B cell (primary cell): Measurements from ENCODE around the gene GRID1. TPM values are rescaled to one million over a fixed set of nuclear protein-coding genes. Genes with fewer than 3 reads are reported as not detected.

ENCODE experiments used
- ATAC-seq: fragments of 200-7000 bp; cut with Tn5 transposase; one replicate; pipeline ENCODE4 v1.10.0; 2021; ENCODE audit warnings: low read depth, mild to moderate bottlenecking, moderate number of reproducible peaks, moderate library complexity
- CTCF ChIA-PET: fragments of 350-600 bp; sonication (Branson Sonifier 250); formaldehyde crosslinking; loops from one replicate; lab custom pipeline; 2021; ENCODE audit warnings: antibody characterized with exemption, inconsistent platforms; lab: Charles Lee
- POLR2A ChIA-PET: fragments of 350-600 bp; sonication (Branson Sonifier 250); formaldehyde crosslinking; loops from one replicate; lab custom pipeline; 2021; ENCODE audit warnings: antibody characterized with exemption; lab: Charles Lee
- DNase-seq: peaks from one replicate; pipeline ENCODE4 v3.0.0; 2013
- H2AFZ ChIP-seq: 2 replicates; pipeline ENCODE4 v1.6.1; 2012; ENCODE audit warnings: mild to moderate bottlenecking, low read depth, low read length; ENCODE audit not compliant: insufficient read depth, poor library complexity, severe bottlenecking
- H3K27ac ChIP-seq, 2 donors: 1 replicate in 1 of 2; 2 replicates in 1 of 2; pipeline ENCODE4 v1.5.1; 2012 to 2013; ENCODE audit warnings: low read length in 2 of 2, mild to moderate bottlenecking in 2 of 2, moderate library complexity in 1 of 2
- H3K27me3 ChIP-seq, 4 experiments: fragments of 200-600 bp in 1 of 4; sonication (generic) in 1 of 4; replicated peaks in 1 of 4; 1 replicate in 2 of 4; 2 replicates in 2 of 4; pipeline versions ENCODE4 v1.6.1 to v1.7.0; 2013 to 2016; ENCODE audit warnings: low read length in 3 of 4, mild to moderate bottlenecking in 2 of 4, mixed read lengths in 1 of 4, moderate library complexity in 1 of 4; ENCODE audit not compliant: insufficient read depth in 4 of 4, control insufficient read depth in 3 of 4; ENCODE audit errors: control extremely low read depth in 1 of 4
- H3K36me3 ChIP-seq, 2 experiments: replicated peaks in 1 of 2; 1 replicate in 1 of 2; 2 replicates in 1 of 2; pipeline versions ENCODE4 v1.6.1 to v1.7.1; 2013; ENCODE audit warnings: low read length in 1 of 2; ENCODE audit not compliant: insufficient read depth in 2 of 2, control insufficient read depth in 1 of 2; ENCODE audit errors: control extremely low read depth in 1 of 2, extremely low read depth in 1 of 2
- H3K4me1 ChIP-seq, 2 donors: fragments of 200-600 bp in 1 of 2; sonication (generic) in 1 of 2; 1 replicate in 1 of 2; 2 replicates in 1 of 2; pipeline versions ENCODE4 v1.5.1 to v1.6.1; 2013 to 2017; ENCODE audit warnings: low read length in 2 of 2; ENCODE audit not compliant: control insufficient read depth in 2 of 2, insufficient read depth in 2 of 2
- H3K4me2 ChIP-seq: replicated peaks from 2 replicates; pipeline ENCODE3; 2012; ENCODE audit warnings: mild to moderate bottlenecking, low read depth, low read length; ENCODE audit not compliant: poor library complexity, severe bottlenecking
- H3K4me3 ChIP-seq, 5 experiments: fragments of 200-600 bp in 1 of 5; sonication (generic) in 1 of 5; 1 replicate in 3 of 5; 2 replicates in 2 of 5; pipeline versions ENCODE4 v1.5.1 to v1.7.0; 2011 to 2016; ENCODE audit warnings: low read length in 4 of 5, mild to moderate bottlenecking in 4 of 5, low read depth in 2 of 5, control low read depth in 1 of 5, moderate library complexity in 1 of 5; ENCODE audit not compliant: insufficient read depth in 1 of 5; ENCODE audit errors: control extremely low read depth in 1 of 5, extremely low read depth in 1 of 5
- H3K79me2 ChIP-seq: fragments of 200-600 bp; sonication (generic); one replicate; pipeline ENCODE4 v1.6.0; 2016; ENCODE audit warnings: low read length; ENCODE audit not compliant: control insufficient read depth, insufficient read depth
- H3K9ac ChIP-seq: fragments of 200-600 bp; sonication (generic); 2 replicates; pipeline ENCODE4 v1.6.1; 2017; ENCODE audit warnings: mild to moderate bottlenecking, low read length, moderate library complexity
- H3K9me3 ChIP-seq, 3 donors: one replicate each; pipeline versions ENCODE4 v1.6.1 to v1.7.1; 2013; ENCODE audit warnings: low read length in 2 of 3; ENCODE audit not compliant: control insufficient read depth in 2 of 3, insufficient read depth in 1 of 3; ENCODE audit errors: control extremely low read depth in 1 of 3
- H4K20me1 ChIP-seq: 2 replicates; pipeline ENCODE4 v1.6.0; 2012; ENCODE audit warnings: mild to moderate bottlenecking, low read length; ENCODE audit not compliant: insufficient read depth, control insufficient read depth, poor library complexity, severe bottlenecking
- H3K27ac Mint-ChIP-seq: one replicate; pipeline ENCODE4 v1.8.0; 2021; ENCODE audit warnings: mixed read lengths
- H3K27me3 Mint-ChIP-seq: one replicate; pipeline ENCODE4 v1.8.0; 2021; ENCODE audit warnings: mixed read lengths
- H3K4me1 Mint-ChIP-seq: one replicate; pipeline ENCODE4 v1.8.0; 2021; ENCODE audit warnings: mixed read lengths
- H3K4me3 Mint-ChIP-seq: one replicate; pipeline ENCODE4 v1.8.0; 2021; ENCODE audit warnings: mixed read lengths
- H3K9me3 Mint-ChIP-seq: one replicate; pipeline ENCODE4 v1.8.0; 2022; ENCODE audit warnings: mixed read lengths; ENCODE audit not compliant: insufficient read depth
- CTCF ChIP-seq: fragments of 200-600 bp; IDR thresholded peaks from one replicate; pipeline ENCODE4 v1.8.0; 2022; ENCODE audit warnings: antibody characterized with exemption, mild to moderate bottlenecking
- EZH2 ChIP-seq: IDR thresholded peaks from 2 replicates; pipeline ENCODE4 v1.6.1; 2012; ENCODE audit warnings: borderline replicate concordance, low read depth, mild to moderate bottlenecking, moderate library complexity, low read length; ENCODE audit not compliant: insufficient read depth, poor library complexity, severe bottlenecking
- WGBS: methylation state at CpG from one replicate; pipeline ENCODE4 v1.1.5; 2013; ENCODE audit warnings: missing lambda C conversion rate; ENCODE audit not compliant: insufficient coverage; 5-methylcytosine and 5-hydroxymethylcytosine counted together
- intact Hi-C: fragments of 100-400 bp; cut with micrococcal nuclease; formaldehyde crosslinking; loops from one replicate; pipeline ENCODE4 v1.10.0; 2022
- polyA plus RNA-seq: library from polyadenylated mRNA; depleted of rRNA; stranded (reverse); fragments of >200 nt; gene quantifications from 2 replicates; pipeline ENCODE4 v1.2.3, GENCODE V29; 2012
- total RNA-seq, 2 donors: library from RNA; stranded (reverse); fragments of 120-200 nt in 1 of 2; gene quantifications; 1 replicate in 1 of 2; 2 replicates in 1 of 2; pipeline versions ENCODE4 v1.2.3 to v1.2.4, GENCODE V29; 2013 to 2022

Gene GRID1
- total and polyA plus RNA-seq, 2 donors (not counting 1 experiment from before 2014, with no cell fraction given), result not detected

- ATAC-seq (no peak), DNase-seq (no peak)
- ChIA-PET POLR2A (no interaction called here), CTCF (no interaction called here)
- Histone ChIP-seq H3K4me3 (no peak overlapping the region), H3K27me3 (no peaks in the 10 kb centered on the region), H3K9me3 (no peaks in the 10 kb centered on the region), H3K4me2 (no peak overlapping the region), H3K27ac (no peak overlapping the region), H3K4me1 (no peaks in the 10 kb centered on the region), H2AFZ (no peak overlapping the region), H3K79me2 (no peaks in the 10 kb centered on the region), H3K9ac (no peak overlapping the region), H3K36me3 (no peaks in the 10 kb centered on the region), H4K20me1 (no peaks in the 10 kb centered on the region)
- H3K9me3 Mint-ChIP-seq, result no peaks in the 10 kb centered on the region
- H3K27ac Mint-ChIP-seq, result no peak overlapping the region
- no peak overlapping the region for H3K4me3 Mint-ChIP-seq
- 96% methylated on average over 7 of the region's 9 CpGs for WGBS
- H3K4me1 Mint-ChIP-seq, result no peaks in the 10 kb centered on the region
- intact Hi-C loops, result no loop called here
- TF ChIP-seq EZH2 (no peak), CTCF (no peak)
- H3K27me3 Mint-ChIP-seq, result peaks cover 14% of the 10 kb centered on the region
Observed at GRCh38 chr10:86153751-86154150, 212.8 kb downstream of the GRID1 start.

- 92% methylated on average over 2 of the region's 5 CpGs for WGBS
- Mint-ChIP-seq H3K9me3 (no peaks in the 10 kb centered on the region), H3K27me3 (peaks cover 15% of the 10 kb centered on the region), H3K4me1 (no peaks in the 10 kb centered on the region), H3K27ac (no peak overlapping the region), H3K4me3 (no peak overlapping the region)
- no peak for ATAC-seq
- no peaks in the 10 kb centered on the region for H3K9me3 ChIP-seq
- H3K4me2 ChIP-seq, result no peak overlapping the region
- CTCF ChIA-PET, result no interaction called here
- H3K4me1 ChIP-seq, result no peaks in the 10 kb centered on the region
- no peaks in the 10 kb centered on the region for H3K27me3 ChIP-seq
- no peak overlapping the region for H2AFZ ChIP-seq
- TF ChIP-seq CTCF (no peak), EZH2 (no peak)
- H3K9ac ChIP-seq, result no peak overlapping the region
- H3K36me3 ChIP-seq, result no peaks in the 10 kb centered on the region
- H3K27ac ChIP-seq, result no peak overlapping the region
- POLR2A ChIA-PET, result no interaction called here
- DNase-seq, result no peak
- H4K20me1 ChIP-seq, result no peaks in the 10 kb centered on the region
- intact Hi-C loops, result no loop called here
- H3K4me3 ChIP-seq, result no peak overlapping the region
- H3K79me2 ChIP-seq, result no peaks in the 10 kb centered on the region
Observed at GRCh38 chr10:86152911-86153310, 213.7 kb downstream of the GRID1 start.
